ENCODE data around the gene UGT1A1.
"Not testable (repeated sequence)": the region's sequence is repeated elsewhere in the genome, so short reads cannot be mapped to it uniquely, and the experiment has no call there.

UGT1A1 gene

DNA sequence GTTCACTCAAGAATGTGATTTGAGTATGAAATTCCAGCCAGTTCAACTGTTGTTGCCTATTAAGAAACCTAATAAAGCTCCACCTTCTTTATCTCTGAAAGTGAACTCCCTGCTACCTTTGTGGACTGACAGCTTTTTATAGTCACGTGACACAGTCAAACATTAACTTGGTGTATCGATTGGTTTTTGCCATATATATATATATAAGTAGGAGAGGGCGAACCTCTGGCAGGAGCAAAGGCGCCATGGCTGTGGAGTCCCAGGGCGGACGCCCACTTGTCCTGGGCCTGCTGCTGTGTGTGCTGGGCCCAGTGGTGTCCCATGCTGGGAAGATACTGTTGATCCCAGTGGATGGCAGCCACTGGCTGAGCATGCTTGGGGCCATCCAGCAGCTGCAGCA, at the start of gene UGT1A1:
Gene UGT1A1 (plus strand): TSS at position 228 of the 400 bp plus-strand sequence. CDS start 18 bp downstream, at position 246.
- H3K4me1 ChIP-seq (ENCODE audit: control insufficient read depth, insufficient read depth, low read length), result peaks cover 19% of the 10 kb centered on the region
- no peak within 1 kb of the TSS for H3K4me3 ChIP-seq (ENCODE audit: low read length)
- no peaks in the 10 kb centered on the region for H3K36me3 ChIP-seq (ENCODE audit: control insufficient read depth, insufficient read depth, low read length, severe bottlenecking)
- no peaks in the 10 kb centered on the region for H3K27me3 ChIP-seq (replicated peaks; ENCODE audit: control insufficient read depth, insufficient read depth, low read length)
- H3K9me3 ChIP-seq (ENCODE audit: control insufficient read depth, low read length), result no peaks in the 10 kb centered on the region
- DNase-seq (ENCODE audit: low read depth), result no peak
- no peak within 1 kb of the TSS for H3K9ac ChIP-seq (ENCODE audit: low read length)

DNA sequence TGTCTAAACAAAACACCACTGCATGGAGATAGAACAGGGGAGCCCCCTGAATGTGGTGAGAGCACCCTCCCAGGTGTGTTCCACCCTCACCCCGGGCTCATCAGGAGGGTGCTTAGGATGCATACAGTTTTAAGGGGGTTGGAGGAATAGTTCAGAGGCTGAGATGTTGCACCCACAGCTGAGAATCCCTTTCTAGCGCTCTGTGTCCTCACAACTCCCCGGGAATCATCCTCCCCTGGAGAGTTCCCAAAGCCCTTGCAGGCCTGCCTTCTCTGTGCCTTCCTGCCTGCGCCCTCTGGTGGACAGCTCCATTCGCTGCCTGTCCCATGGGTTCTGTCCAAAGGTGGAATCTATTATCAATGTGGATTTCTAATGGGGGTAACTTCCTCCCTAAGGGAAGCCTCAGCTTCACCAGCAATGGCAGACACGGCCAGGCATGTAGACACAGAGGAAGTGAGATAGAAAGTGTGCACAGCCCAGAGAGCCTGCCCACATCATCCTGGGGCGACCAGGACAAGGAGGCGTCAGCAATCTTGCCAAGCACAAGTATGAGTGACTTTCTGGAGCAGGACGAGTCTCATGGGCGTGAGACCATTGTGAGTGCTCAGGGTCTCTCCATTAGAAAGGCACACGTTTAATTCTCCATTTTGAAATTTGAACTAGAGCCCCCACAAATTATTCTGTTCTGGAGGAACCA, 48.6 kb upstream of the UGT1A1 start:
- H3K4me1 ChIP-seq (ENCODE audit: control insufficient read depth, insufficient read depth, low read length), result peaks cover 22% of the 10 kb centered on the region
- H3K9me3 ChIP-seq (ENCODE audit: control insufficient read depth, low read length), result no peaks in the 10 kb centered on the region
- H3K36me3 ChIP-seq (ENCODE audit: control insufficient read depth, insufficient read depth, low read length, severe bottlenecking), result no peaks in the 10 kb centered on the region
- H3K9ac ChIP-seq (ENCODE audit: low read length), result no peak overlapping the region
- H3K4me3 ChIP-seq (ENCODE audit: low read length), result no peak overlapping the region
- DNase-seq (ENCODE audit: low read depth), result peak; percentile 95
- peaks cover 10% of the 10 kb centered on the region for H3K27me3 ChIP-seq (replicated peaks; ENCODE audit: control insufficient read depth, insufficient read depth, low read length)

DNA sequence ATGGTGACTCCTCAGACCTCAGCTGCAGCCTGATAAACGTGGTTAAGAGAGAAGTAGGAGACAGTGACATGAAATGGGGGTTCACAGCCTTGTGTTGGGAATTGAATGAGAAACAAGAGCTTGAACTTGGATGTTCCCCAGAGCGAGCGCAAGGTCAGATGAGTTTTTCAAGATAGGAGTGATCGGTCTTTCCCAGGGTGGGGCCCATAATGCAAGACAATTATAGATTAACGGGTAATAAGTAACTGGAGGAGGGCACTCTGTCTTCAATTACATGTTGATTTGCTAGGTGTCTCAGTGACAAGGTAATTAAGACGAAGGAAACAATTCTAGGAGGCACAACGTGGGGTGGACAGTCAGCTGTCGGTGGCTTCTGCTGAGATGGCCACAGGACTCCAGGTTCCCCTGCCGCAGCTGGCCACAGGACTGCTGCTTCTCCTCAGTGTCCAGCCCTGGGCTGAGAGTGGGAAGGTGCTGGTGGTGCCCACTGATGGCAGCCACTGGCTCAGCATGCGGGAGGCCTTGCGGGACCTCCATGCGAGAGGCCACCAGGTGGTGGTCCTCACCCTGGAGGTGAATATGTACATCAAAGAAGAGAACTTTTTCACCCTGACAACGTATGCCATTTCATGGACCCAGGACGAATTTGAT, 47.3 kb upstream of the UGT1A1 start, which contains the start of gene UGT1A5:
Gene UGT1A5 (plus strand): TSS at position 297 of the 651 bp plus-strand sequence. CDS start 85 bp downstream, at position 382.
- H3K36me3 ChIP-seq (ENCODE audit: control insufficient read depth, insufficient read depth, low read length, severe bottlenecking), result no peaks in the 10 kb centered on the region
- H3K9me3 ChIP-seq (ENCODE audit: control insufficient read depth, low read length), result no peaks in the 10 kb centered on the region
- DNase-seq (ENCODE audit: low read depth), result no peak
- H3K27me3 ChIP-seq (replicated peaks; ENCODE audit: control insufficient read depth, insufficient read depth, low read length), result peaks cover 22% of the 10 kb centered on the region
- peaks cover 12% of the 10 kb centered on the region for H3K4me1 ChIP-seq (ENCODE audit: control insufficient read depth, insufficient read depth, low read length)
- no peak within 1 kb of the TSS for H3K4me3 ChIP-seq (ENCODE audit: low read length)
- H3K9ac ChIP-seq (ENCODE audit: low read length), result no peak within 1 kb of the TSS

- Histone ChIP-seq H3K4me1 (ENCODE audit: control insufficient read depth, insufficient read depth, low read length) (peaks cover 7% of the 10 kb centered on the region), H3K4me3 (ENCODE audit: low read length) (no peak overlapping the region), H3K9ac (ENCODE audit: low read length) (no peak overlapping the region), H3K27me3 (replicated peaks; ENCODE audit: control insufficient read depth, insufficient read depth, low read length) (peaks cover 27% of the 10 kb centered on the region), H3K9me3 (ENCODE audit: control insufficient read depth, low read length) (no peaks in the 10 kb centered on the region), H3K36me3 (ENCODE audit: control insufficient read depth, insufficient read depth, low read length, severe bottlenecking) (no peaks in the 10 kb centered on the region)
- no peak for DNase-seq (ENCODE audit: low read depth)
These were observed 46.8 kb upstream of the UGT1A1 start for GRCh38 chr2:233713262-233713615.

- H3K9me3 ChIP-seq (ENCODE audit: control insufficient read depth, low read length), result no peaks in the 10 kb centered on the region
- H3K4me1 ChIP-seq (ENCODE audit: control insufficient read depth, insufficient read depth, low read length), result peaks cover 5% of the 10 kb centered on the region
- no peak overlapping the region for H3K4me3 ChIP-seq (ENCODE audit: low read length)
- H3K27me3 ChIP-seq (replicated peaks; ENCODE audit: control insufficient read depth, insufficient read depth, low read length), result peaks cover 32% of the 10 kb centered on the region
- H3K36me3 ChIP-seq (ENCODE audit: control insufficient read depth, insufficient read depth, low read length, severe bottlenecking), result no peaks in the 10 kb centered on the region
- no peak for DNase-seq (ENCODE audit: low read depth)
- no peak overlapping the region for H3K9ac ChIP-seq (ENCODE audit: low read length)
These were observed 45.9 kb upstream of the UGT1A1 start for GRCh38 chr2:233714121-233714520.

GRCh38 chr2:233718552-233718951, 41.5 kb upstream of the UGT1A1 start, which contains the start of gene UGT1A4:
Gene UGT1A4, plus strand, starts transcription at chr2:233718736. Its CDS starts 85 bp downstream, at chr2:233718821.
- Histone ChIP-seq H3K9ac (ENCODE audit: low read length) (no peak within 1 kb of the TSS), H3K27me3 (replicated peaks; ENCODE audit: control insufficient read depth, insufficient read depth, low read length) (peaks cover 32% of the 10 kb centered on the region), H3K4me3 (ENCODE audit: low read length) (no peak within 1 kb of the TSS), H3K4me1 (ENCODE audit: control insufficient read depth, insufficient read depth, low read length) (no peaks in the 10 kb centered on the region), H3K36me3 (ENCODE audit: control insufficient read depth, insufficient read depth, low read length, severe bottlenecking) (no peaks in the 10 kb centered on the region), H3K9me3 (ENCODE audit: control insufficient read depth, low read length) (peaks cover 5% of the 10 kb centered on the region)
- DNase-seq (ENCODE audit: low read depth), result no peak

DNA sequence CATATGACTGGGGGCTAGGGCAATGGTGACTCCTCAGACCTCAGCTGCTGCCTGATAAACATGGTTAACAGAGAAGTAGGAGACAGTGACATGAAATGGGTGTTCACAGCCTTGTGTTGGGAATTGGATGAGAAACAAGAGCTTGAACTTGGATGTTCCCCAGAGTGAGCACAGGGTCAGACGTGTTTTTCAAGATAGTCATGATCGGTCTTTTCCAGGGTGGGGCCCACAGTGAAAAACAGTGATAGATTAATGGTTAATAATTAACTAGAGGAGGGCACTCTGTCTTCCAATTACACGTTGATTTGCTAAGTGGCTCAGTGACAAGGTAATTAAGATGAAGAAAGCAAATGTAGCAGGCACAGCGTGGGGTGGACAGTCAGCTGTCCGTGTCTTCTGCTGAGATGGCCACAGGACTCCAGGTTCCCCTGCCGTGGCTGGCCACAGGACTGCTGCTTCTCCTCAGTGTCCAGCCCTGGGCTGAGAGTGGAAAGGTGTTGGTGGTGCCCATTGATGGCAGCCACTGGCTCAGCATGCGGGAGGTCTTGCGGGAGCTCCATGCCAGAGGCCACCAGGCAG, 31.3 kb upstream of the UGT1A1 start, which contains the start of gene UGT1A3:
Gene UGT1A3 (plus strand): TSS at position 320 of the 579 bp plus-strand sequence. CDS start 85 bp downstream, at position 405.
- no peak within 1 kb of the TSS for H3K4me3 ChIP-seq (ENCODE audit: low read length)
- H3K4me1 ChIP-seq (ENCODE audit: control insufficient read depth, insufficient read depth, low read length), result no peaks in the 10 kb centered on the region
- H3K27me3 ChIP-seq (replicated peaks; ENCODE audit: control insufficient read depth, insufficient read depth, low read length), result peaks cover 5% of the 10 kb centered on the region
- H3K36me3 ChIP-seq (ENCODE audit: control insufficient read depth, insufficient read depth, low read length, severe bottlenecking), result no peaks in the 10 kb centered on the region
- H3K9ac ChIP-seq (ENCODE audit: low read length), result no peak within 1 kb of the TSS
- H3K9me3 ChIP-seq (ENCODE audit: control insufficient read depth, low read length), result no peaks in the 10 kb centered on the region
- no peak for DNase-seq (ENCODE audit: low read depth)

DNA sequence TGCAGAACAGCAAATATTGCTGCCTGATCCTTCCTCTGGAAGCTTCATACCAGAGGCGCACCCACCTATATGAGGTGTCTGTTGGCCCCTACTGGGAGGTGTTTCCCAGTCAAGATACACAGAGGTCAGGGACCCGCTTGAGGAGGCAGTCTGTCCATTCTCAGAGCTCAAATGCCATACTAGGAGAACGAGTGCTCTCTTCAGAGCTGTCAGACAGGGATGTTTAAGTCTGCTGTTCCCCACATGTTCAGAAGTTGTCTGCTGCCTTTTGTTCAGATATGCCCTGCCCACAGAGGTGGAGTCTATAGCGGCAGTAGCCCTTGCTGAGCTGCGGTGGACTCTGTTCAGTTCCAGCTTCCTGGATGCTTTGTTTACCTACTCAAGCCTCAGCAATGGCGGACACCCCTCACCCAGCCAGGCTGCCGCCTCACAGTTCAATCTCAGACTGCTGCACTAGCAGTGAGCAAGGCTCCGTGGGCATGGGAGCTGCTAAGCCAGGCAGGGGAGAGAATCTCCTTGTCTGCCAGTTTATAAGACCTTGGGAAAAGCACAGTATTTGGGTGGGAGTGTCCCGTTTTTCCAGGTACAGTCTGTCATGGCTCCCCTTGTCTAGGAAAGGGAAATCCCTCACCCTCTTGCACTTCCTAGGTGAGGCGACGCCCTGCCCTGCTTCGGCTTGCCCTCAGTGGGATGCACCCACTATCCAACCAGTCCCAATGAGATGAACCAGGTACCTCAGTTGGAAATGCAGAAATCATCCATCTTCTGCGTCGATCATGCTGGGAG, 23.0 kb upstream of the UGT1A1 start:
- DNase-seq (ENCODE audit: low read depth); H3K4me3 ChIP-seq (ENCODE audit: low read length); H3K9me3 ChIP-seq (ENCODE audit: control insufficient read depth, low read length); H3K9ac ChIP-seq (ENCODE audit: low read length); H3K4me1 ChIP-seq (ENCODE audit: control insufficient read depth, insufficient read depth, low read length); H3K36me3 ChIP-seq (ENCODE audit: control insufficient read depth, insufficient read depth, low read length, severe bottlenecking): not testable (repeated sequence)
- peaks cover 10% of the 10 kb centered on the region for H3K27me3 ChIP-seq (replicated peaks; ENCODE audit: control insufficient read depth, insufficient read depth, low read length)

- no peak for DNase-seq (ENCODE audit: low read depth)
- no peaks in the 10 kb centered on the region for H3K9me3 ChIP-seq (ENCODE audit: control insufficient read depth, low read length)
- no peak overlapping the region for H3K4me3 ChIP-seq (ENCODE audit: low read length)
- H3K4me1 ChIP-seq (ENCODE audit: control insufficient read depth, insufficient read depth, low read length), result no peaks in the 10 kb centered on the region
- H3K9ac ChIP-seq (ENCODE audit: low read length), result no peak overlapping the region
- no peaks in the 10 kb centered on the region for H3K36me3 ChIP-seq (ENCODE audit: control insufficient read depth, insufficient read depth, low read length, severe bottlenecking)
- H3K27me3 ChIP-seq (replicated peaks; ENCODE audit: control insufficient read depth, insufficient read depth, low read length), result peaks cover 14% of the 10 kb centered on the region
These were observed 19.2 kb upstream of the UGT1A1 start for GRCh38 chr2:233740870-233741269.

GRCh38 chr2:233743464-233744259, 16.4 kb upstream of the UGT1A1 start:
- Histone ChIP-seq H3K36me3 (ENCODE audit: control insufficient read depth, insufficient read depth, low read length, severe bottlenecking) (no peaks in the 10 kb centered on the region), H3K9me3 (ENCODE audit: control insufficient read depth, low read length) (no peaks in the 10 kb centered on the region), H3K4me1 (ENCODE audit: control insufficient read depth, insufficient read depth, low read length) (no peaks in the 10 kb centered on the region), H3K27me3 (replicated peaks; ENCODE audit: control insufficient read depth, insufficient read depth, low read length) (peaks cover 10% of the 10 kb centered on the region), H3K9ac (ENCODE audit: low read length) (no peak overlapping the region), H3K4me3 (ENCODE audit: low read length) (no peak overlapping the region)
- no peak for DNase-seq (ENCODE audit: low read depth)

Data from adipocyte (in vitro differentiated cells).